Body of pancreas (tissue), 4 donors: ENCODE data around the gene HGFAC. TPM values are rescaled to one million over a fixed set of nuclear protein-coding genes. Genes with fewer than 3 reads are reported as not detected.
A peak's percentile ranks its signal among the peaks of the same experiment; 100 is the strongest.

Source experiments
- ATAC-seq: fragments of 150-250 bp; one replicate; pipeline ENCODE4 v1.9.1; 2016
- DNase-seq, 4 donors: peaks; one replicate each; pipeline ENCODE4 v3.0.0-alpha.2; 2019
- H3K27ac ChIP-seq, 4 donors: fragments of 200-600 bp; sonication (generic); 1 replicate in 3 of 4; 2 replicates in 1 of 4; pipeline versions ENCODE4 v1.5.1 to v1.6.1; 2016 to 2019; ENCODE audit warnings: mild to moderate bottlenecking in 1 of 4, mixed read lengths in 1 of 4, moderate library complexity in 1 of 4
- H3K27me3 ChIP-seq, 2 donors: fragments of 200-600 bp; sonication (generic); one replicate each; pipeline ENCODE4 v1.6.0; 2016; ENCODE audit warnings: mild to moderate bottlenecking in 1 of 2
- H3K36me3 ChIP-seq, 2 donors: fragments of 200-600 bp; sonication (generic); replicated peaks in 1 of 2; 2 replicates each; pipeline ENCODE4 v1.5.1; 2016; ENCODE audit warnings: low read depth in 2 of 2; ENCODE audit not compliant: insufficient read depth in 1 of 2
- H3K4me1 ChIP-seq: fragments of 200-600 bp; sonication (generic); one replicate; pipeline ENCODE4 v1.6.0; 2016
- H3K4me3 ChIP-seq, 2 donors: fragments of 200-600 bp; sonication (generic); 1 replicate in 1 of 2; 2 replicates in 1 of 2; pipeline ENCODE4 v1.5.1; 2016 to 2019
- H3K9me3 ChIP-seq, 3 donors: fragments of 200-600 bp; sonication (generic); 1 replicate in 2 of 3; 2 replicates in 1 of 3; pipeline ENCODE4 v1.5.1; 2016
- CTCF ChIP-seq, 7 experiments: fragments of 450-650 bp in 4 of 7; fragments of 200-600 bp in 3 of 7; sonication (generic) in 3 of 7; IDR thresholded peaks; one replicate each; pipeline ENCODE4 v1.5.1; 2016 to 2019; ENCODE audit warnings: antibody characterized with exemption in 7 of 7
- POLR2A ChIP-seq, 3 donors: fragments of 450-650 bp; IDR thresholded peaks; one replicate each; pipeline ENCODE4 v1.6.1; 2016; ENCODE audit warnings: antibody characterized with exemption in 3 of 3, mild to moderate bottlenecking in 2 of 3
- WGBS, 2 donors: methylation state at CpG; one replicate each; pipeline ENCODE4 v1.1.5; 2017; 5-methylcytosine and 5-hydroxymethylcytosine counted together
- intact Hi-C: fragments of 100-400 bp; cut with DNase I; formaldehyde crosslinking; loops from one replicate; pipeline ENCODE4 v1.15.1; 2023
- total RNA-seq, 2 donors: library from RNA; depleted of rRNA; stranded (reverse); fragments of >200 nt; gene quantifications; one replicate each; pipeline ENCODE4 v1.1.0, GENCODE V29; 2016

HGFAC gene
- total RNA-seq, 2 donors from 2014 or later, result 0.78 TPM; not detected in 1

DNA sequence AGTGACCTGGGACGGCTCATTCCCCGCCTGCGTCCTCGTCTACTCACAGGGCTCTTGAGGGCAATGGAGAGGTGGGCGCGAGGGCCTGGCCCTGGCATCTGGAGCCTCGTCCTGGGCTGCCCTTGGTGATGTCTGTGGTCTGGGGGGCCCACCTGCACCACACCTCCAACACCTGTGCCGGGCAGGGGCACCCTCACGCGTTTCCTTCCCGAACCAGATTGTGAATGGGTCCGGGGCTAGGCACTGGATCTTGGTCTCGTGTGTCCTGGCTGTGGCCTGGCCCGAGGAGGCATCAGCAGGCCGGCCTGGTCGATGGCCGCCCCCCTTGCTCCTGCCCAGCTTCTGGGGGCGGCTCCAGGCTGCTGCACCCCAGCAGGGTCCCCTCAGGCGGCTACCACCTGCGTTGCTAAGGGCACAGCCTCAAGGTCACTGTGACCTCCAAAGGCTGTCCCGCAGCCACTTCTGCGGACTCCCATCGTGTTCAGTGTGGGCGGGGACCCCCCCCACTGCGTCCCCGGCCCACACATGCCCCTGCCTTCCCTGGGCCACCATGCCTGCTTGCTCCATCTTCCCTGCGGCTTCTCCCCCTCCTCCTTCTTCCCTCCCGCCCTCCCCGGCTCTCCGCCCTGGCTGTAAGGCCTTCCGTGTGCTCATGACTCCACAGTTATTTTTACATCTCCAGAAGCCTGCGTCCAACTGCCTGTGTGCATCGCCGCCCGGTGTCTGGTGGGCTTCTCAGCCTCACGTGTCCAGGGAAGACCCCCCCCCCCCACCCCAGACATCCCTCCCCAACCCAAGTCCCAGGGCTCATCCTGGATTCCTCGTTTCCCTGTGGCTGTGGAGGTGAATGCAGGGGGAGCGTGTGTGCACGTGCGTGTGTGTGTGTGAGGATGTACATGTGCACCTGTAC is 25.2 kb downstream of the HGFAC start:
- TF ChIP-seq POLR2A (IDR thresholded peaks at IDR 0.05), result no peak
- no peak for TF ChIP-seq CTCF (IDR thresholded peaks at IDR 0.05)
- Histone ChIP-seq H3K36me3 (no peaks in the 10 kb centered on the region), H3K4me1 (peaks cover 58% of the 10 kb centered on the region), H3K27me3 (no peaks in the 10 kb centered on the region), H3K4me3 (no peak overlapping the region), H3K27ac (peak overlapping the region in 1 of 4 donors; percentile 9), H3K9me3 (no peaks in the 10 kb centered on the region)
- intact Hi-C loops, result no loop called here
- WGBS, 2 donors, result 85 to 87% methylated on average over 20 to 40 of the region's 40 CpGs
- DNase-seq (no peak), ATAC-seq (no peak)

DNA sequence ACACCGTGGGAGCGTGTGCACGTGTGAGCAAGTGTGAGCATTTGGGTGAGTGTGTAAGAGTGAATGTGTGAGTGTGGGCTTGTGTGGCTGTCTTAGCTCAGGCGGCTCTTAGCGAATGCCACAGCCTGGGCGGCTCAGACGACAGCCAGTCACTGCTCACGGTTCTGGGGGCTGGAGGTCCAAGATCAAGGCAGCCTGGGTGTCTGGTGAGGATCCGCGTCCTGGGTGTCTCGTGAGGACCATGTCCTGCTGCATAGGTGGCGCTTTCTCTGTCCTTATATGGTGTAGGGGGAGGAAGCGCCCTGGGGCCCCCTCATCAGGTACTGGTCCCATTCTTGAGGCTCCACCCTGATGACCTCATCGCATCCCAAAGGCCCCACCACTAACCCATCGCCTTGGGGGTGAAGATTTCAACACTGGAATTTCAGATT is 25.8 kb downstream of the HGFAC start:
- intact Hi-C loops, result no loop called here
- Histone ChIP-seq H3K4me3 (no peak overlapping the region), H3K27me3 (no peaks in the 10 kb centered on the region), H3K9me3 (no peaks in the 10 kb centered on the region), H3K4me1 (peaks cover 58% of the 10 kb centered on the region), H3K27ac (no peak overlapping the region), H3K36me3 (no peaks in the 10 kb centered on the region)
- TF ChIP-seq POLR2A (IDR thresholded peaks at IDR 0.05), result no peak
- TF ChIP-seq CTCF (IDR thresholded peaks at IDR 0.05), result no peak
- 79 to 93% methylated on average over 15 of the region's 15 CpGs for WGBS, 2 donors
- ATAC-seq (no peak), DNase-seq (no peak)

GRCh38 chr4:3468154-3468553 is 26.4 kb downstream of the HGFAC start:
- Histone ChIP-seq H3K27me3 (no peaks in the 10 kb centered on the region), H3K4me3 (no peak overlapping the region), H3K36me3 (no peaks in the 10 kb centered on the region), H3K4me1 (peaks cover 59% of the 10 kb centered on the region), H3K27ac (no peak overlapping the region), H3K9me3 (no peaks in the 10 kb centered on the region)
- no peak for ATAC-seq
- 87 to 94% methylated on average over 9 to 10 of the region's 10 CpGs for WGBS, 2 donors
- no peak for TF ChIP-seq POLR2A (IDR thresholded peaks at IDR 0.05)
- TF ChIP-seq CTCF (IDR thresholded peaks at IDR 0.05), result no peak
- intact Hi-C loops, result no loop called here
- DNase-seq, result no peak

- Histone ChIP-seq H3K27ac (no peak overlapping the region), H3K9me3 (no peaks in the 10 kb centered on the region), H3K4me1 (peaks cover 60% of the 10 kb centered on the region), H3K36me3 (no peaks in the 10 kb centered on the region), H3K27me3 (no peaks in the 10 kb centered on the region), H3K4me3 (no peak overlapping the region)
- no peak for ATAC-seq
- intact Hi-C loops, result no loop called here
- 83 to 92% methylated on average over 11 of the region's 11 CpGs for WGBS, 2 donors
- no peak for DNase-seq
- TF ChIP-seq CTCF (IDR thresholded peaks at IDR 0.05) (no peak), POLR2A (IDR thresholded peaks at IDR 0.05) (no peak)
Measured at GRCh38 chr4:3468804-3469203, 27.0 kb downstream of the HGFAC start.
